ENCODE results near the gene FAM13B. TPM values are rescaled to one million over a fixed set of nuclear protein-coding genes. Genes with fewer than 3 reads are reported as not detected.
A peak's percentile ranks its signal among the peaks of the same experiment; 100 is the strongest.

Gene FAM13B
- total RNA-seq, 4 donors from 2014 or later, result 50.0 to 73.1 (median 53.6) TPM

- Histone ChIP-seq H3K27me3 (no peaks in the 10 kb centered on the region), H3K4me1 (no peaks in the 10 kb centered on the region), H3K4me3 (no peak overlapping the region), H3K9me3 (no peaks in the 10 kb centered on the region), H3K27ac (replicated peaks in 1 of 4) (no peak overlapping the region), H3K36me3 (no peaks in the 10 kb centered on the region)
- TF ChIP-seq EP300 (IDR thresholded peaks at IDR 0.05) (no peak), CTCF (IDR thresholded peaks at IDR 0.05) (no peak), POLR2AphosphoS5 (IDR thresholded peaks at IDR 0.05) (no peak), POLR2A (IDR thresholded peaks at IDR 0.05; ENCODE audit: low read depth) (no peak)
- no peak for DNase-seq (ENCODE audit: extremely low spot score)
- intact Hi-C loops (cut with DNase I), result no loop called here
- WGBS, result 90% methylated on average over 3 of the region's 3 CpGs
These were observed 133.4 kb downstream of the FAM13B start for GRCh38 chr5:137899493-137899892.

GRCh38 chr5:137896560-137896959 is 136.3 kb downstream of the FAM13B start:
- DNase-seq (ENCODE audit: extremely low spot score), result no peak
- Histone ChIP-seq H3K4me1 (peaks cover 0 to 6% (median 0%) of the 10 kb centered on the region in 4 donors), H3K27me3 (no peaks in the 10 kb centered on the region), H3K4me3 (no peak overlapping the region), H3K27ac (replicated peaks in 1 of 4) (no peak overlapping the region), H3K9me3 (no peaks in the 10 kb centered on the region), H3K36me3 (no peaks in the 10 kb centered on the region)
- 93% methylated on average over 3 of the region's 3 CpGs for WGBS
- TF ChIP-seq POLR2AphosphoS5 (IDR thresholded peaks at IDR 0.05) (no peak), EP300 (IDR thresholded peaks at IDR 0.05) (no peak), POLR2A (IDR thresholded peaks at IDR 0.05; ENCODE audit: low read depth) (no peak), CTCF (IDR thresholded peaks at IDR 0.05) (no peak)
- intact Hi-C loops (cut with DNase I), result no loop called here

- intact Hi-C loops (cut with DNase I), result no loop called here
These were observed 138.3 kb downstream of the FAM13B start for GRCh38 chr5:137894586-137894985.

GRCh38 chr5:137891849-137892248 is 141.0 kb downstream of the FAM13B start:
- intact Hi-C loops (cut with DNase I), result no loop called here
- Histone ChIP-seq H3K4me3 (no peak overlapping the region), H3K4me1 (peaks cover 14 to 20% (median 19%) of the 10 kb centered on the region in 4 donors), H3K36me3 (no peaks in the 10 kb centered on the region), H3K27ac (replicated peaks in 1 of 4) (no peak overlapping the region), H3K27me3 (no peaks in the 10 kb centered on the region), H3K9me3 (no peaks in the 10 kb centered on the region)
- peak in 1 of 3 experiments; percentile 20 for TF ChIP-seq CTCF (IDR thresholded peaks at IDR 0.05)
- no peak for TF ChIP-seq POLR2AphosphoS5 (IDR thresholded peaks at IDR 0.05)
- TF ChIP-seq POLR2A (IDR thresholded peaks at IDR 0.05; ENCODE audit: low read depth), result no peak
- no peak for TF ChIP-seq EP300 (IDR thresholded peaks at IDR 0.05)
- no peak for DNase-seq (ENCODE audit: extremely low spot score)
- 86% methylated on average over 3 of the region's 3 CpGs for WGBS

More at GRCh38 chr5:137894586-137894985, 138.3 kb downstream of the FAM13B start:
- TF ChIP-seq POLR2A (IDR thresholded peaks at IDR 0.05; ENCODE audit: low read depth) (no peak), CTCF (IDR thresholded peaks at IDR 0.05) (no peak), POLR2AphosphoS5 (IDR thresholded peaks at IDR 0.05) (no peak)
- no peaks in the 10 kb centered on the region for H3K9me3 ChIP-seq
- no peak for DNase-seq (ENCODE audit: extremely low spot score)
- no peak overlapping the region for H3K4me3 ChIP-seq
- H3K4me1 ChIP-seq, result peaks cover 2 to 10% (median 4%) of the 10 kb centered on the region in 4 donors
- no peaks in the 10 kb centered on the region for H3K36me3 ChIP-seq
- H3K27ac ChIP-seq (replicated peaks in 1 of 4), result no peak overlapping the region
- H3K27me3 ChIP-seq, result no peaks in the 10 kb centered on the region

DNA sequence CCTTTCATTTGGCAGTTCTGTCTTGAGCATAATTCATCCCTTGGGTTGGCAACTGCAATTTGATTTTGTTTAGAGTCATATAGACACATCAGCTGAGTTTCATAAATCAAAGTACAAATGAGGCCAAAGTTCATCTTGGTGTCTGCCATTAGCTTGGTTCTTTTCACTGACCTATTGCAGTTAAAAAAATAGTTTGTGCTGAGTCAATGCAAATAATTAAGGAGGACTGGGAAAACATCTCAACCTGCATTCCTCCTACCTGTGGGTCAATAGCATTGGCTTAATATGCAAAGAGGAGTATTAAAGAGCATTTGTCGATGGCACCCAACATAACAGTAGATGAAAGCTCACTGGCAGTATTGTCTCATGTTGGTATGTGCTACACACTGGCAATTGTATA is 142.0 kb downstream of the FAM13B start:
- 73% methylated on average over 1 of the region's 1 CpG for WGBS
- Histone ChIP-seq H3K4me1 (peaks cover 14 to 20% (median 19%) of the 10 kb centered on the region in 4 donors), H3K27me3 (no peaks in the 10 kb centered on the region), H3K9me3 (no peaks in the 10 kb centered on the region), H3K27ac (replicated peaks in 1 of 4) (no peak overlapping the region), H3K4me3 (no peak overlapping the region), H3K36me3 (no peaks in the 10 kb centered on the region)
- intact Hi-C loops (cut with DNase I), result no loop called here
- DNase-seq (ENCODE audit: extremely low spot score), result no peak
- TF ChIP-seq EP300 (IDR thresholded peaks at IDR 0.05) (no peak), POLR2A (IDR thresholded peaks at IDR 0.05; ENCODE audit: low read depth) (no peak), POLR2AphosphoS5 (IDR thresholded peaks at IDR 0.05) (no peak), CTCF (IDR thresholded peaks at IDR 0.05) (no peak)

Data from esophagus muscularis mucosa (tissue), 4 donors.